Fibroblast of skin of left quadriceps (primary cell): ENCODE measurements around the gene OTOG.

Source experiments
- DNase-seq, 2 experiments: peaks; one replicate each; pipeline ENCODE4 v3.0.0-alpha.2; 2013; ENCODE audit warnings: low read depth in 2 of 2

OTOG gene

GRCh38 chr11:17561526-17561925 is 14.5 kb downstream of the OTOG start:
- no peak for DNase-seq

DNA sequence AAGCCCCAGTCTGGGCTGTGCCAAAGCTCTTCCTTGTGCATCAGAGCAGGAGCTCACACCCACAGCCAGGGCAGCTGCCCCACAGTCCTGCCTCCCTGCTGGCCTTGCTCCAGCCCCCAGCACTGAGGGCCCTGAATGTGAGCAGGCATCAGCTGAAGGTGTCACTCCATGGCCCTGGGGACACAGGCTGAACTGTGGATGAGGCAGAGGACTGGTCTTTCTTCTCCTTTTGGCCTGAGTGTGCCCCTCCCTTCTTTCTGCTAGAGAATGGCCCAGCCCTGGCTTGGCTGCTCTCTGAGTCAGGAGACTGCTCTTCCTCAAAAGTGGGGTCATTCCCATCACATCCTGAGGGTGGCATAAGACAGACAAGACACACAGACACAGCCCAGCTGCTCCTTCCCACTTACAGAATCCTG is 16.2 kb downstream of the OTOG start:
- no peak for DNase-seq

DNA sequence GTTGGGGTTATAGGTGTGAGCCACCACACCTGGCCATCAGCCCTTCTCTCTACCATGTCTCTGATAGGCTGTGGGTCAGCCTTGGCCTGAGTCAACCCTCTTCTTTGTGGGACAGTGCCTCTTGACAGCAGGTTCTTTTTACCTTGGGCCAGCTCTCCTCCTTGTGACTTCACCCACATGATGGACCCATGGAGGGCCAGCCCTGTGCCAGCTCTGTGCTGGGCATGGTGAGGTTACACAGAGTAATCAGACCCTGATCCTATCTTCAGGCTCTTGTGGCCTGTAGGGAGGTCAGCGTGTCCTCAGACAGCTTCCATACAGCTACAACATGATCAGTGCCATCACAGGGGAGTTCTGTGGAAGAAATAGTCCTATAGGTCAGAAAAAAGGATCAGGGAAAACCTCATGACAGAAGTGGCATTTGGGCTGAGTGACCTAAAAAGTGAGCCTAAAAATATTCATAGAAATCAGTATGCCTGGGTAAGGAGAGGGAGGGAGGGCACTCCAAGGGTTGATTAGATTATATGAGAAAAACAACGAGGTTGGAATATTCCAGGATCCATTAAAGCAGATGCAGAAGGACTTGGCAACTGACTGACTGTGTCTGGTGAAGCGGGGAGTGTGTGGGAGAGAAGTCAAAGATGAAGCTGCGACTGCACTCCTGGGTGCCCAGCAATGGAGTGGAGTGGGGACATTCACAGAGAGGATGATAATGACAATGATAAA is 17.1 kb downstream of the OTOG start:
- DNase-seq = no peak

GRCh38 chr11:17564687-17565042 is 17.6 kb downstream of the OTOG start:
- no peak for DNase-seq

- no peak for DNase-seq
These were observed 21.9 kb downstream of the OTOG start for GRCh38 chr11:17568944-17569343.

GRCh38 chr11:17570034-17570433 is 23.0 kb downstream of the OTOG start:
- no peak for DNase-seq

- no peak for DNase-seq
These were observed 24.6 kb downstream of the OTOG start for GRCh38 chr11:17571431-17572358.

GRCh38 chr11:17572359-17572690 is 25.3 kb downstream of the OTOG start:
- DNase-seq = no peak

GRCh38 chr11:17572791-17573460 is 25.9 kb downstream of the OTOG start:
- no peak for DNase-seq

DNA sequence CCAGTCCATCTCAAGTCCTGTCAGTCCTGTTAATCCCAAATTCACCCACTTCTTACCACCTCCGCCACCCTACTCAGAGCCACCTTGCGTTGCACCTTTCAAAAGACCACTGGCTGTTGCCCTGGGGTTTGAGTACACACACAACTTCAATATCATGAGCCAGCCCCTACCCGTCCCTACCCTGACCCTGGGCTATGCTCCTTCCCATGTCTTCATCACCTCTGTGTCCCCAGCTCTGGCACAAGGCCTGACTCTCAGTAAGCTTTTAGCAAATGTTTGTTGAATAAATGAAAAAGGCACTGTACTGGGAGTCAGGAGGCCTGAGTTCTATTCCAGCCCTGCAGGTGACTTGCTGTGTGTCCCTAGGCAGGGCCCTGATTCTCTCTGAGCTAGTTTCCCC is 26.5 kb downstream of the OTOG start:
- DNase-seq = no peak

DNA sequence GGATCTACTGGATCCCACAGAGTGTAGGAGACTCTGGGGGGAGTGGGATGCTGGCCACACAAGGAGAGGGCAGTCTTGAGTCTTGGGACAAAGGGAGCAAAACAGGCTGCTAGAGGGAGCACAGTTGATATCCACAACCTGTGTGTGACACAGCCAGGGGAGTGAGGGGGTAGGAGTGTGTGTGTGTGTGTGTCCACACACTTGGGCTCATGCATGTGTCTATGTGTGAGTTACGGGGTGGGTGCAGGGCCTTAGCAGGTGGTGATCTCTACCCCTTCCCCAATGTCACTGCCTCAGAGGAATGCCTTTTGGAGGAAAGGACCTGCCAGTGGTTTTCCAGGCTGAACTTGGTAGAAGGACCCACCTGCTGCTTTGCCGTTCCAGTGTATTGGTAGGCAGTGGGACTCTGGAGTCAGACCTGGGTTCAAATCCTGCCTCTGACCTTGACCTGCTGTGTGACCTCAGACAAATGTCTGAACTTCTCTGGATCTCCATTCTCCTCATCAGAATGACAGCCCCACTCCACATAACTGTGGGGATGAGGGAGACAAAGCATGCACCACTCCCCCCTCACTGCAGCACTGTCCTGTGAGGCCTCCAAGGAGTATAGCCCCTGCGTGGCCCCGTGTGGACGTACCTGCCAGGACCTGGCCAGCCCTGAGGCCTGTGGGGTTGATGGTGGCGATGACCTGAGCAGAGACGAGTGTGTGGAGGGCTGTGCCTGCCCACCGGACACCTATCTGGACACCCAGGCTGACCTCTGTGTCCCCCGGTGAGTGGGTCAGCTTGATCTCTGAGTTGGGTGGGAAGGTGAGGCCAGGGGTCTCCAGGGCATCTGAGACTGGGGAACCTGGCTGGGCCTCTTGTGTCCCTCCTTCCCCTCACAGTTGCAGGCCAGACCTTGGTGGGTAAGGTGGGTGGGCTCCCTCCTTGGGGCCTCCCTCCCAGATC is 27.4 kb downstream of the OTOG start:
- DNase-seq = no peak

GRCh38 chr11:17575431-17576425 is 28.7 kb downstream of the OTOG start:
- DNase-seq = no peak

GRCh38 chr11:17578296-17578695 is 31.2 kb downstream of the OTOG start:
- DNase-seq = no peak

- DNase-seq = no peak
These were observed 31.9 kb downstream of the OTOG start for GRCh38 chr11:17578958-17579357.

- no peak for DNase-seq
These were observed 32.4 kb downstream of the OTOG start for GRCh38 chr11:17579451-17579850.

DNA sequence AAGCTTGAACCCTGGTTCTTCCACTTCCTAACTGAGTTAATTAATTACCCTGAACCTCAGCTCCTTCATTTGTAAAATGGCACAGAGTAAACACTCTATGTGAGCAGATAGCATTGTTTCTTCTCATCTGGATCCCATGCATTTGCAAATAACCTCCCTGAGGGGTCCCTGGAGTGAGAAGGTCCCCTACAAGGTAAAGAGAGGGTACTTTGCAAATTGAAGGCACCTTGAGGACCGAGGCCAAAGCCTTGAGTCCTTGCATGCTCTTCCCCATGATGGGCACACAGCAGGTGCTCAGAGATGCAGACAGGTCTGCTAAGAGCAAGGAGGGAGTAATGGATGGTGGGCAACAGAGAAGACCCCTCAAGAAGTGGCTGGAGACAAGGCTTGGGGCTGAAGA is 33.2 kb downstream of the OTOG start:
- DNase-seq = no peak

- no peak for DNase-seq
These were observed 34.1 kb downstream of the OTOG start for GRCh38 chr11:17581036-17581731.

GRCh38 chr11:17581732-17582053 is 34.6 kb downstream of the OTOG start:
- no peak for DNase-seq

- DNase-seq = no peak
These were observed 39.0 kb downstream of the OTOG start for GRCh38 chr11:17585911-17586695.
